Thyroid gland (tissue), 4 donors: ENCODE data around the gene MAGEL2. TPM values are rescaled to one million over a fixed set of nuclear protein-coding genes. Genes with fewer than 3 reads are reported as not detected.
A peak's percentile ranks its signal among the peaks of the same experiment; 100 is the strongest.

Experiments
- DNase-seq, 2 donors: peaks; one replicate each; pipeline ENCODE4 v3.0.0-alpha.2; 2019
- H3K27ac ChIP-seq, 3 donors: fragments of 200-600 bp; sonication (generic); 1 replicate in 2 of 3; 2 replicates in 1 of 3; pipeline ENCODE4 v1.5.1; 2016 to 2019; ENCODE audit warnings: mild to moderate bottlenecking in 1 of 3, moderate library complexity in 1 of 3
- H3K27me3 ChIP-seq: fragments of 200-600 bp; sonication (generic); one replicate; pipeline ENCODE4 v1.5.1; 2019
- H3K36me3 ChIP-seq, 2 donors: fragments of 200-600 bp; sonication (generic); one replicate each; pipeline ENCODE4 v1.5.1; 2016 to 2019
- H3K4me1 ChIP-seq, 2 donors: fragments of 200-600 bp; sonication (generic); one replicate each; pipeline ENCODE4 v1.5.1; 2017 to 2019
- H3K4me3 ChIP-seq, 3 donors: fragments of 200-600 bp; sonication (generic); replicated peaks in 1 of 3; 1 replicate in 2 of 3; 2 replicates in 1 of 3; pipeline ENCODE4 v1.5.1; 2016; ENCODE audit warnings: mild to moderate bottlenecking in 1 of 3
- H3K9me3 ChIP-seq: fragments of 200-600 bp; sonication (generic); one replicate; pipeline ENCODE4 v1.5.1; 2017
- CTCF ChIP-seq, 6 experiments: fragments of 200-600 bp in 3 of 6; fragments of 450-650 bp in 3 of 6; sonication (generic) in 3 of 6; IDR thresholded peaks; one replicate each; pipeline ENCODE4 v1.5.1; 2016 to 2019; ENCODE audit warnings: antibody characterized with exemption in 6 of 6, mild to moderate bottlenecking in 2 of 6, inconsistent platforms in 1 of 6, moderate library complexity in 1 of 6
- POLR2A ChIP-seq, 2 donors: fragments of 450-650 bp; IDR thresholded peaks; one replicate each; pipeline ENCODE4 v1.6.1; 2017; ENCODE audit warnings: antibody characterized with exemption in 2 of 2, mild to moderate bottlenecking in 2 of 2, moderate library complexity in 1 of 2
- WGBS, 2 donors: methylation state at CpG; one replicate each; pipeline ENCODE4 v1.1.5; 2017; 5-methylcytosine and 5-hydroxymethylcytosine counted together
- intact Hi-C: fragments of 100-400 bp; cut with DNase I; formaldehyde crosslinking; loops from one replicate; pipeline ENCODE4 v1.15.1; 2023
- total RNA-seq, 4 donors: library from RNA; depleted of rRNA; stranded (reverse); fragments of >200 nt; gene quantifications; one replicate each; pipeline ENCODE4 v1.2.3, GENCODE V29; 2016

Gene MAGEL2
- total RNA-seq, 4 donors from 2014 or later: 0.13 to 1.8 (median 0.96) TPM

GRCh38 chr15:23648920-23649515, 1.4 kb upstream of the MAGEL2 start:
- Histone ChIP-seq H3K36me3 (no peaks in the 10 kb centered on the region), H3K4me3 (no peak overlapping the region), H3K27ac (no peak overlapping the region), H3K4me1 (no peaks in the 10 kb centered on the region), H3K27me3 (no peaks in the 10 kb centered on the region), H3K9me3 (no peaks in the 10 kb centered on the region)
- DNase-seq: peak; percentile 49
- peak in 5 of 6 experiments; percentile 19 to 60 (median 43) for TF ChIP-seq CTCF (IDR thresholded peaks at IDR 0.05)
- TF ChIP-seq POLR2A (IDR thresholded peaks at IDR 0.05): no peak
- intact Hi-C loops: loop anchor here (10.0 kb wide), 1 partner anchor 226 kb away; no protein-coding TSS in a partner anchor
- WGBS, 2 donors: 24 to 27% methylated on average over 6 of the region's 6 CpGs

GRCh38 chr15:23647001-23647295, 719 bp downstream of the MAGEL2 start:
- intact Hi-C loops: loop anchor here (10.0 kb wide), 1 partner anchor 228 kb away; no protein-coding TSS in a partner anchor
- no peak for DNase-seq
- TF ChIP-seq CTCF (IDR thresholded peaks at IDR 0.05): no peak
- no peak for TF ChIP-seq POLR2A (IDR thresholded peaks at IDR 0.05)
- Histone ChIP-seq H3K36me3 (no peaks in the 10 kb centered on the region), H3K9me3 (no peaks in the 10 kb centered on the region), H3K4me3 (no peak overlapping the region), H3K4me1 (no peaks in the 10 kb centered on the region), H3K27ac (no peak overlapping the region), H3K27me3 (no peaks in the 10 kb centered on the region)
- WGBS, 2 donors: 75 to 86% methylated on average over 17 of the region's 17 CpGs

GRCh38 chr15:23646165-23647000, 1.3 kb downstream of the MAGEL2 start:
- no peaks in the 10 kb centered on the region for H3K4me1 ChIP-seq
- TF ChIP-seq POLR2A (IDR thresholded peaks at IDR 0.05): no peak
- no peak for TF ChIP-seq CTCF (IDR thresholded peaks at IDR 0.05)
- no peaks in the 10 kb centered on the region for H3K36me3 ChIP-seq
- no peak overlapping the region for H3K4me3 ChIP-seq
- H3K27ac ChIP-seq: no peak overlapping the region
- no peaks in the 10 kb centered on the region for H3K9me3 ChIP-seq
- intact Hi-C loops: loop anchor here (10.0 kb wide), 1 partner anchor 228 kb away; no protein-coding TSS in a partner anchor
- 95 to 96% methylated on average over 13 to 30 of the region's 51 CpGs for WGBS, 2 donors
- no peaks in the 10 kb centered on the region for H3K27me3 ChIP-seq
- no peak for DNase-seq

- H3K4me1 ChIP-seq: no peaks in the 10 kb centered on the region
- intact Hi-C loops: loop anchor here (10.0 kb wide), 1 partner anchor 229 kb away; no protein-coding TSS in a partner anchor
- H3K27ac ChIP-seq: no peak overlapping the region
- DNase-seq: no peak
- H3K27me3 ChIP-seq: no peaks in the 10 kb centered on the region
- 92 to 96% methylated on average over 22 to 27 of the region's 40 CpGs for WGBS, 2 donors
- no peaks in the 10 kb centered on the region for H3K9me3 ChIP-seq
- TF ChIP-seq POLR2A (IDR thresholded peaks at IDR 0.05): no peak
- TF ChIP-seq CTCF (IDR thresholded peaks at IDR 0.05): no peak
- H3K4me3 ChIP-seq: no peak overlapping the region
- H3K36me3 ChIP-seq: no peaks in the 10 kb centered on the region
Measured at GRCh38 chr15:23645371-23646164, 2.1 kb downstream of the MAGEL2 start.
